Measurements from ENCODE around the gene SRGAP2C.
"Not testable (repeated sequence)": the region's sequence is repeated elsewhere in the genome, so short reads cannot be mapped to it uniquely, and the experiment has no call there.

SRGAP2C gene

DNA sequence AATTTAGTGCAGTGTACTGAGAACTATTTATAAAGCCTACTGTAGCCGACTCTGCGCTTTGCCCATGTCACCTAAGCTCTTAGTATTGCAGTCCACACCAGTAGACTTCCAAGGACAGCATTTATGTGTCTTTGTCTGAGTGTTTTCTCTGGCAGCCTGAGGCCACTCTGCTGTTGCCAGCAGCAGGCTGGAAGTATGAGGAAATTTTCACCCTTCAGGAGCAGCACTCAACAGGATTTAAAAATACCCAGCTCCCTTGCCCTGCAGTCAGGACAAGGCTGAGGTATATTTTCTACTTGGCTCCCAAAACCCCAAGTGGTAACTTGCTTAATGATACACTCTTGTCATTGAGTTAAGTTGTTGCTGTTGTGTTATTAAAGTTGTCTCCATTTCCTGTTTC lies 230.1 kb downstream of the SRGAP2C start:
- in situ Hi-C loops (cut with MboI; ENCODE audit: low sequenced_read_pairs), result no loop called here

GRCh38 chr1:121417325-121417923 lies 232.6 kb downstream of the SRGAP2C start:
- in situ Hi-C loops (cut with MboI; ENCODE audit: low sequenced_read_pairs), result no loop called here

DNA sequence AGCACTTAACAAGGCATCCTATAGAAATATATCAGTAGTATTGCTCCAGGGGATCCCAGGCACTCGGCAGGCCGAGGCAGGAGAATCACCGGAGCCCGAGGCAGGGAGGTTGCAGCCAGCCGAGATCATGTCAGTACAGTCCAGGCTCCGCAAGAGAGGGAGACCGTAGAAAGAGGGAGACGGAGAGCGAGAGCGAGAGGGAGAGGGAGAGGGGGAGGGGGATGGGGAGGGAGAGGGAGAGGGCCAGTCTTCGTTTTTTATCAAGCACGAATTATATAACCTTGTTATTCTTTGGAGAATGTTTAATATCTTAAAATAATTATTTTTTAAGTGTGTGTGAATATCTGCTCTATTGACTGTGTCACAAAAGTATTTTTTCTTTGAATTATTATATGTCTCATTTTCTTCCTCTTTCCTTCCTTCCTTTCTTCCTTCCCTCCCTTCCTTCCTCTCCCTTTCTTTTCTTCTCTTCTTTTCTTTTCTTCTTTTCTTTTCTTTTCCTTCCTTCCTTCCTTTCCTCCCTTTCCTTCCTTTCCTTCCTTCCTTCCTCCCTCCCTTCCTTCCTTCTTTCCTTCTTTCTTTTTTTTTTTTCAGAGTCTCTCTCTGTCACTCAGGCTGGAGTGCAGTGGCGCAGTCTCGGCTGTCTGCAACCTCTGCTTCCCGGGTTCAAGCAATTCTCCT lies 233.7 kb downstream of the SRGAP2C start:
- in situ Hi-C loops (cut with MboI; ENCODE audit: low sequenced_read_pairs), result no loop called here

- in situ Hi-C loops (cut with MboI; ENCODE audit: low sequenced_read_pairs), result not testable (repeated sequence)
These were observed 234.4 kb downstream of the SRGAP2C start for GRCh38 chr1:121419050-121419615.

DNA sequence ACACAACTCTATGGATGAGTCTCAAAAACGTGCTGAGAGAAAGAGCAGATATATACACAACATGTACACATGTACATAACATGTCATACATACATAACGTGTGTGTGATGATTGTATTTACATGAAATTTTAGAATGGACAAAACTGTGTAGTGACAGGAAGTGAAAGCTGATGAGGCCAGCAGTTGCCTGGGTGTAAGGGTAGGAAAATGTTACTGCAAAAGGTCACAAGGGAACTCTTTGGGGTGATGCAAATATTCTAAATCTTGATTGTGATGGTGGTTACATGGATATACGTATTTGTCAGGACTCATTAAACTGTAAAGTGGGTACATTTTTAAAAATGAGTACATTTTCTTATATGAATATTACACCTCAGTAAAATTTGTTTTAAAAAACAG lies 236.7 kb downstream of the SRGAP2C start:
- in situ Hi-C loops (cut with MboI; ENCODE audit: low sequenced_read_pairs), result not testable (repeated sequence)

GRCh38 chr1:121423956-121424355 lies 239.2 kb downstream of the SRGAP2C start:
- in situ Hi-C loops (cut with MboI; ENCODE audit: low sequenced_read_pairs), result not testable (repeated sequence)

GRCh38 chr1:121433517-121433916 lies 248.7 kb downstream of the SRGAP2C start:
- in situ Hi-C loops (cut with MboI; ENCODE audit: low sequenced_read_pairs), result not testable (repeated sequence)

DNA sequence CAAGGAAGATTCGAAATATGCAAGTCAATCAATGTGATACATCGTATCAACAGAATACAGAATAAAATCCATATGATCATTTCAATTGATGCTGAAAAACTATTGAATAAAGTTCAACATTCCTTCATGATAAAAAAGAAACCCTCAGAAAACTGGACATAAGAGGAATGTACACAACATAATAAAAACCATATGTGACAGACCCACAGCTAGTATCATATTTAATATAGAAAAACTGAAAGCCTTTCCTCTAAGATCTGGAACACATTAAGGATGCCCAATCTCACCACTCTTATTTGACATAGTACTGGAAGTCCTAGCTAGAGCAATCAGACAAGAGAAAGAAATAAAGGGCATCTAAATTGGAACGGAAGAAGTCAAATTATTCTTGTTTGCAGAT lies 254.1 kb downstream of the SRGAP2C start:
- in situ Hi-C loops (cut with MboI; ENCODE audit: low sequenced_read_pairs), result not testable (repeated sequence)

DNA sequence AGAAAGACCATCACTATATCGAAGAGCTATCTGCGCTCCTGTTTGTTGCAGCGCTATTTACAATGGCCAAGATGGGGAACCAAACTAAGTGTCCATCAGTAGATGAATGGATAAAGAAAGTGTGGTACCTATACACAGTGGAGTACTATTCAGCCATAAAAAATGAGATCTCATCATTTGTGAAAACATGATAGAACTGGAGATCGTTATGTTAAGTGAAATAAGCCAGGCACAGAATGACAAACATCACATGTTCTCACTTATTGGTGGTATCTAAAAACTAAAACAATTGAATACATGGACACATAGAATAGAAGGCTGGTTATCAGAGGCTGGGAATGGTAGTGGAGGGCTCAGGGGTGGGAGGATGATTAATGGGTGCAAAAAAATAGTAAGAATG lies 256.2 kb downstream of the SRGAP2C start:
- in situ Hi-C loops (cut with MboI; ENCODE audit: low sequenced_read_pairs), result no loop called here
